Inflammatory macrophage treated with lipopolysaccharide for 1 hour (primary cell): ENCODE measurements around the gene THADA.
A peak's percentile ranks its signal among the peaks of the same experiment; 100 is the strongest.

Experiments
- DNase-seq, 2 donors: peaks; one replicate each; pipeline ENCODE4 v3.0.0-alpha.2; 2020 to 2022

THADA gene

DNA sequence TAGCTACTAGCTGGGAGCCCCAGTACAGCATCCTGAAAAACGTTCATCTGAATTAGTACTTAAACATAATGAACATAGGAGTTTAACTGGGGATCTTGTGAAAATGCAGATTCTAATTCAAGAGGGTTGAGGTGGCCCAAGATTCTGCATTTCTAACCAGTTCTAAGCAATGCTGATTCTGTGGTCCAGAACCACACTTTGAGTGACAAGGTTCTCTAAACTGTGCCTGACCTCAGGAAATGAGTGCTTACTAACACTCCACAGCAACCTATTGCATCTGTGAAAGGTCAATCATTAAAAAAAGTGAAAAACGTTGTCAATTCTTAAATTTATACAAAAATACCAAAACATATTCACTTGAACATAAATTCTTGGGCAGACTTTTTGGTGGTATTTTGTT lies 212.3 kb downstream of the THADA start:
- DNase-seq: no peak

DNA sequence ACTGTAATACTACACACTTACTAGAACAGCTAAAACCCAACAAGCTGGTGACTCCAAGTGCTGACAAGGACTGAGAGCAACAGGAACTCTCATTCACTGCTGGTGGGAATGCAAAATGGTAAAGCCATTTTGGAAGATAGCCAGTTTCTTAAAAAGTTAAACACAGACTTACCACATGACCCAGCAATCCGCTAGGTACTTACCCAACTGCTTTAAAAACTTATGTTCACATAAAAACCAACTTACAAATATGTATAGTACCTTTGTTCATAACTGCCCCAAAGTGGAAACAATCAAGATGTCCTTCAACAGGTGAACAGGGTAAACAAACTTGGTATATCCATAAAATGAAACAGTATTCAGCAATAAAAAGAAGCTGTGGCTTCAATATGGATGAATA lies 216.3 kb downstream of the THADA start:
- no peak for DNase-seq

DNA sequence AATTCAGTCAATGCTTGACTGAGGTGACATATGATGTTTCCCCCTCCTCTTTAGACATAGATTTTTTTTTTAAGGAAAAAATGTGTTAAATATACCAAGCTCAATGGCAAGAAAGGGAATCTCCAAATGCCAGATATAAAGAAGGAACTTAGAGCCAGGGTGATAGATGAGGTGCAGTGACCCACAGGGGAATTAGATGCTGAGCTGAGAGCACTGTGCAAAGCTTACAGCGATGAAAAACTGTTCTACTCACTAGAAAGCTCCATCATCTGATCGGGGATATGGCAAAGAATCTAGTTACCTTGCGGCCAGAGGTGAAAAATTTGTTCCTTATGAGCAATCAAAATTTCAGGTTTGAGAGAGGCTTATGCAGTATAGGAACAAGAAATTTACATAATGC lies 218.5 kb downstream of the THADA start:
- no peak for DNase-seq

DNA sequence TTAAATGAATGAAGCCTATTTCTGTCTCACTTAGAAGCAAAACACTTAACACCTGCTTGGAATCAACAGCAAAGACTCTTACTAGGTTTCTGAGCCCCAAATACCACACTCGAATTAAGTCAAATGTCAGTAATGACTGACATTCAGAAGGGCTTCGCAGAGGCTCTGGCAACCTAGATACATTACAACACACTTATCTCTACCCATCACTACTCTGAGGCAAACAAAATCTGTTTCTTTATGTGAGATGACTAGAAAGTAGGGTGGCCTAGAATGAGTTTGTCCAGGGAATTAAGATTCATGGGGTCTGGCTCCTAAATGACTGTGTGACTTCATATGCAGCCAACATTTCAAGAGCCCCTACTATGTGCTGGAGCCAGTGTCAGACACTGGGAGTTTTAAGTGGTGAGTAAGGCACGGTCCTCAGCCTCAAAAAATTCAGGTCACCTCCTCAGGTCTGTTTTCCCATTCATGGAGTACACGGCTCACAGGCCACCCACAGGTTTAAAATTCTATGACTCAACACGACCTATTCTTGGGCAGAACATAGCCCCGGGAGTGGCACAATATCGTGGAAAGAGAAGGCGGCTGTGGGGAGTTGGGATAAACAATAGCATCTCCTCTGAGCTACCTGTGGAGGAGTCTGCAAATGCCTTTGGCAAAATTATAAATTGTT lies 219.2 kb downstream of the THADA start:
- no peak for DNase-seq

DNA sequence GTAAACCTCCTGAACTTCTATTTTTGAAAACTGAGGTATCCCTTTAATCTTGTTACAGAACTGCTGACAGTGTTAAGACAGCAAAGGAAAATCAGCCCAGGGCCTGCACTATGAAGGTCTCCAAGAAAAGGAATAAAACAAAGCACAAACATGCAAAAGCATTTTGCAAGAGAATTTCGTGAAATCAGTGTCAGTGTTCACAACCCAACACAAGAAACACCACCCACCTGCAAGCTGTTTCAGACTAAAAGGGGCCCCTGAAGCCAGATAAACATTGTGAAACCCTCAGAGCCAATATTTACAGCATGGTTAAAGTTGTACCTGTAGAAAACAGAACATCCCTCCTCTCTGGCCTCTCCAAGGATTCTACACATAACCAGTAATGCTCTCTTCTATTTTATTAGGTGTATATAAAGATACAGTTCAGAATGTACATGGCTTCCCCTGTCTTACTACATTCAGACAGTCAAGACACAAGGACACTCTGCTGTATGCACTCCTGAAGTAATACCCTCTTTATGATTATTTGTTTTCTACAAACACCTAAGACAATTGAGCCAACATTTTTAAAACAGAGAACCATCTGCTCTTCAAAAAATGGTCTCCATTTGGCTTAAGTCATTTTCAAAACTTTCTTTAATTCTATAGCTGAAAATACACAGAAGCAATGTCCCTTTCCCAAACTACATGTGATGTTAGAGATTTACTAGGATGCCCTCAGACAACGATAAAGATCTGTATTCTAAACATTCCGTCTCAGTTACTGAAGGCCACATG lies 219.9 kb downstream of the THADA start:
- DNase-seq: no peak

DNA sequence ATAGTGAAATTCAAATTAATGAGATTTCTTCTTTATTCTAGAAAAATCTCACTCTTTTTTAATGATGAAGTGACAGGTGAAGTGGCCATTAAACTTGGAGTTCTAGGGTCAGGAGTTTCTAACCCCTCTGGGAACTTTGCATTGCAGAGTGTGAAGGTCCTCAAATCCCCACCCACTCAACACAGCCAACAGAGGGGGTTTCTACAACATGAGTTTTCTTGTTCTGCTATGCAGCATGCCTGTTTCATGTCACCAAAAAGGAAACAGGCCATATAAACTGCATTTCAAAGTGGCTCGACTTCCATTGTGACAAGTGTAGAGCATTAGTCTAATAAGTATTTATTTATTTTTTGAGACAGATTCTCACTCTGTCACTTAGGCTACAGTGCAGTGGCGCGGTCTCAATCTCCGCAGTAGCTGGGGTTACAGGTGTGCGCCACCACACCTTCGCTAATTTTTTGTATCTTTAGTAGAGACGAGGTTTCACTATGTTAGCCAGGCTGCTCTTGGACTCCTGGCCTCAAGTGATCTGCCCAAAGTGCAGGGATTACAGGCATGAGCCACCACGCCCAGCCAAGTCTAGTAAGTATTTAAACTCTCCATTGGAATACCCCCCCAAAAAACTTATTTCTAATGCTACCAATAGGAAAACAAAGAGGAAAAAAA lies 223.3 kb downstream of the THADA start:
- DNase-seq: no peak

DNA sequence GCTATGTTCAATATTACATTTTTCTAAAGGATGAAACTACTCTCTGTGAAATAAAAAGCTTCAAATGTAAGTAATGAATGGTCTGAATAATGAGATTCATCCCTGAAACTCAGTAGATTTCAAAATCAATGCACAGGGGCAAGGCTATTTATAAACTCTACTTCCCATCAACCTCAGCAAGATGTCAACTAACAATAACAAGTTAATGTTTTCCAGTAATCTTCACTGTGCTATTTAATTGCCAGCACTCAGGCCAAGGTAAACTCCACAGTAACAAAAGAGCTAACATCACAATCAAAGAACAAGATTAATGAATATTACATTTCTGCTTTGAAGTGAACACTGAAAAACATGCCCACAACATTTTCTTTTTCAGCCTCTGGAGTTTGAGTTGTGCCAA lies 225.1 kb downstream of the THADA start:
- DNase-seq: no peak

DNA sequence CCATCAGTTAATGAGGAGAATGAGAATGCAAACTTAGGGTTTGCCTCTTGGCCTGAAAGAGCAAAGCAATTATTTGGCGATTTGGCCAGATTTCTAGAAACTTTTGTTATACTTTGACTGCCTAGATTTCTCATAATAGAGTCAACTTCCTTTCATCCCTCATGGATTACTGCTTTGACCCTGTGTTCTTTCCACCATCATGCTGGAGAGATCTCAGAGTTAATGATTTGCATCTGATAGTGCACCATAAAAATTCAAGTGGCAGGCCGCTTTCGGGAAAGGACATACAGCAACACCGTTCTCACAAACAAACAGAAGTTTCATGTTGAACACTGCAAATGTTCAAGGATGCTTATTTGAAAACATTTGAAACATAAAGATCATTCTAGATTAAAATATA lies 225.7 kb downstream of the THADA start:
- no peak for DNase-seq

DNA sequence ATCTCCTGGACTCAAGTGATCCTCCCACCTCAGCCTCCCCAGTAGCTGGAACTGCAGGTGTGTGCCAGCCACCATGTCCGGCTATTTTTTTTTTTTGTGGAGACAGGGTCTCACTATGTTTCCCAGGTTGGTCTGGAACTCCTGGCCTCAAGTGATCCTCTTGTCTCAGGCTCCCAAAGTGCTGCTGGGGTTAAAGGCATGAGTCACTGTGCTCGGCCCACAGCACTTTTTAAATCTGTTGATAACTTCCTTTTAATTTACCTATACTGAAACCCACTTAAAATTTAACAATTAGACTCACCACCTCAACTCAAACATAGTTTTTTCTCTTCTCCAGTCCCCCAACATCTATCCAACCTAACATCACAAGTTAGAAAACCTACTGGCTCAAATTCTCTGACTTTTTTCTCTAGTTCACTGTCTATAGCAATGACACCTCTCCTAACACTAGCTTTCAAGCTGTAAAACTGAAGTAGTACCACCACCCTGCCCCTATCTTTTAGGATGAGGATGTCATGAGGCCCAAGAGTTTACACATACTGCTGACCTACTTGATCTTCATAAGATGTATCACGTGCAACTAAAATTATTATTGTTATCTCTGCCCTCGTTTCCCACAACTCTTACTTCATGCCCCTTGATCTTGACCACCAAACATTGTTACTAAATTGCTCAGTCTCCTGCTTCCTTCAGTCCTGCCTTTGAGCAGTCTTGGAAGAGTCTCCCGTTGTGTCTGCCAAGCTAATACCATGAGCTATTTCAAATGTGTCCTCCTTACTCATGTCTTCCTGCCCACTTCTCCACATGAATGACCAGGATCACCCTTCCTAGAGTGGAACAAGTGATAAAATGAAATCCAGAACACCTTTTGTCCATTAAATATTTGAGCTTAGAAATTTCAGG lies 227.1 kb downstream of the THADA start:
- no peak for DNase-seq

DNA sequence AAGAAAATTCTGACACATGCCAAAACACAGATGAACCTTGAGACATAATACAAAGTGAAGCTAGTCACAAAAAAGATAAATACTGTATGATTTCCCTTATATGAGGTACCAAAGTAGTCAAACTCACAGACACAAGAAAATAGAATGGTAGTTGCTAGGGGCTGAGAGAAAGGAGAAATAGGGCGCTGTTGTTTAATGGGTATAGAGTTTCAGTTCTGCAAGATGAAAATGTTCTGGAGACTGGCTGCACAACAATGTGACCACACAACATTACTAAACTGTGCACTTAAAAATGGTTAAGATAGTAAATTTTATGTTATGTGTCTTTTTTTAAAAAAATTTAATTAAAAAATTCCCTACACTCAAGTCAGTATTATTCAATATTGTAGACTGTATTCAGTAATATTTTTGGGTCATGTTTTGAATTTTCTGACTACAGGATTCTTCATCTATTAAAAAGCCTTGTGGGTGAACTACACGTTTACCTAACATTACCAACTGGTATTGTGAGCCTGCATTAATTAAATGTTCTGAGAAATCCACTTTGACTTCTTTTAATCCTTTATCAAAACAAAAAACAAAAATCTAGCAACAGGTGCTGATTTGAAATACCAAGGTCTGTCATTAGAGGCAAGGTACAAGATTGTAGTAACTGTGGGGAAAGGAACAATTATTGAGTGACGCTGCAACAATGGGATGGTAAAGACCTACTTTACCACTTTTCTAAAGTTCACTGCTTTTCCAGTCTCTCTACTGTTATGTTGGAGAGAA lies 228.6 kb downstream of the THADA start:
- DNase-seq: peak; percentile 16 to 33

DNA sequence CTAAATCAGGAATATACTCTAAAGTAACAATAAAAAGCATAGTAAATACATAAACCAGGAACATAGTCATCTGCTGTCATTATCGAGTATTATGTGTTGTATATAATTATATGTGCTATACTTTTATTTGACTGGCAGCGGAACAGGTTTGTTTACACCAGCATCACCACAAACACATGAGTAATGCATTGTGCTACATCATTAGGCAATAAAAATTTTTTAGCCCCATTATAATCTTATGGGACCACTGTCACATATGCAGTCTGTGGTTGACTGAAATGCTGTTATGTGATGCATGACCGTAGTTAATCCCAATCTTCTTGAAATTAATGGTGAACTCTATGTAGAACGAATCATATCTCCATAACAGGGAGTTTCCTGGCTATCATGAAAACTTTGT lies 232.7 kb downstream of the THADA start:
- DNase-seq: no peak

DNA sequence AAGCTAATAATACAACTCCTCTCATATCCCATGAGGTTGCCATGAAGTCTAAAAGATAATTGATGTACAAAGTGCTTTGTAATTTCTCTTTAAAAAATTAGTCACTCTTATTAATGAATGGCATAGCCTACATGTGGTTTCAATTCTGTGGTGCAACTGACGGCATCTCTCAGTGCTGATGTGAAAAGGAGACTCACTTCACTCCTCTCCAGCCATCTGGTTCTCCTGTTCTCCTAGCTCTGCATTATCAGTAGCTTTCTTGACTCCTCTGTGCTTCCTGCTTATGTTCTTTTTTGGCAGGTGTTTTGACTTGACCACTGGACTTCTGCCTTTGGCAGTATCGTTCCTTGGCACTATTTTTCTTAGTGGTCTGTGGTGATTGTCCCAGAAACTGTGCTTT lies 234.6 kb downstream of the THADA start:
- no peak for DNase-seq

DNA sequence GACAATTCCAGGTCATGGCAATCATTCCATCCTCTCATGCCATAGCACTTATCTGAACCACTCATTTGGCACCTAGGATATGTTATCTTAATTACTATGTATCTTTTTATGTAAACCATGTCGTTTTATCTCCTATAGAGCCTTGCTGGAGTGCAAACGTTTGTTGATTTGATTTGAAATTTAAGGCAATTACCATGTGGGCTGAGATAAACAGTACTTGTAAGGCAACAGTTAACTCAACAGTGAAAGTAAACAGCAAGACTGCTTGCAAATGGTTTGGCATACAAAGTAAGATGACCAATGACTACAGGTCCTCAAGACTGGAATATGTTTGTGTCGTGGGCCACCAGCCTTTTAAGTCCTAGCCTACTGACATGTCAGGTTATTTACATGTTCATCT lies 235.7 kb downstream of the THADA start:
- DNase-seq: no peak

DNA sequence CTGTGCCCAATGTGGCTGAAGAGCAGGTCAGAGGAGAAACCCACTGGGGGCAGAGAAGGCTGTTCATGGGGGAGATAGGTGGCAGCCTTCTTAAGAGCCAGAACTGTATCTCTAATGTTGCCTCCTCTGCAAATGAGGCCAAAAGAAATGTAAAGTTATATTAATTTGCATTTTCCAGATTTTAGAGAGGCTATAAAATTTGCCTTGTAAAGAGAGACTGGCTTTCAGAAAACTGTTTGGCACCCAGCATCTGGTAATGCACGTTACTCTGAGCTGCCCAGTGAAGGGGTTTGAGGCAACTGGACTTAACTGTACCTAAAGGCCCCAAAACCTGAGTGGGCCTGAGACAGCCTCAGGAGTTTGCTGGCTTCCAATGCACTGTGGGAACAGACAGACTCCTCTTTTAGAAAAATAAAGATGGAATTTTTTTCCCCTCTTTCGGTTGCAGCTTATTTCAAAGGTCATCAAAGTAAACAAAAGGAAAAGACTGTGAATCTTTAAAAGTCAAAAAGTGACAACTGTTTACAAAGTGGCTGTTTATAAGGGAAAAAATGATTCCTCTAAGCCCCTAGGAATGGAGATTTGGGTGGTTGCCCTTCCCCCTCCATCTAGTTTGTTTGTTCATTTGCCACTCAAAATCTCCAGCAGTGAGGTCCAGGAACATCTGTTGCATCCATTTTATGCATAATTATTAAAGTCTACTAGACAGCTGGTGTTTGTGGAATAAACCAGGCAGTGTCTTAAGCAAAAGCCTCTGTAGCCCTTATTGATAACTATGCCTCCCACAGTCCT lies 237.2 kb downstream of the THADA start:
- no peak for DNase-seq

DNA sequence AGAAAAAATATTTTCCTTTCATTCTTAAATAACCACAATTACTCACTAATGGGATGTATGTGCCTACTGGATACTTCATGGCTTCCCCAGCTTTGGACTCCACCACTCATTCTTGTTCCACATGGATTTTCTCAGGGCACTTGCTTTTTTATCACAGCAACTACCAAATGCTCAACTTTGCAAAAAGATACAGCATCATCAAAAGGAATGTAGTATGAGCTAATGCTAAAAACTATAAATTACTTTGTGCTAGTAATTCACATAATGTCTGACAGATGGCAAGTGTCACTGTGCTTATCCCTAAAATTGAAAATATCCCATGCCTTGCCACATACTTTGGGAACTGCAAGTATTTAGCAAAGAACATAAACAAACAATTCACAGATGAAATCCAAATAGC lies 239.1 kb downstream of the THADA start:
- DNase-seq: no peak

DNA sequence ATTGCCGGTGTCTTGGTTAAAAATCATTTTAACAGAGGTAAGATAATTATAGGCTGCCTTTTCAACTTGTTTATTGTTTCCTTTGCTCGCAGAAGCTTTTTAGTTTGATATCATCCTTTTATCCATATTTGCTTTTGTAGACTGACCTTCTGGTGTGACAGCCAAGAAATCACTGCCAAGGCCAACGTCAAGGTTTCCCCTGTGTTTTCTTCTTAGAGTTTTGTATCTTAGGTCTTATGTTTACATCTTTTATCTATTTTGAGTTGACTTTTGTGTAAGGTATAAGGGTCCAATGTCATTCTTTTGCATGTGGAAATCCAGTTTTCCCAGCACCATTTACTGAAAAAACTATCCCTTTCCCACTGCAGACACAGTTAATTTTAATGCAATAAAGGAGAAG lies 240.4 kb downstream of the THADA start:
- DNase-seq: no peak

DNA sequence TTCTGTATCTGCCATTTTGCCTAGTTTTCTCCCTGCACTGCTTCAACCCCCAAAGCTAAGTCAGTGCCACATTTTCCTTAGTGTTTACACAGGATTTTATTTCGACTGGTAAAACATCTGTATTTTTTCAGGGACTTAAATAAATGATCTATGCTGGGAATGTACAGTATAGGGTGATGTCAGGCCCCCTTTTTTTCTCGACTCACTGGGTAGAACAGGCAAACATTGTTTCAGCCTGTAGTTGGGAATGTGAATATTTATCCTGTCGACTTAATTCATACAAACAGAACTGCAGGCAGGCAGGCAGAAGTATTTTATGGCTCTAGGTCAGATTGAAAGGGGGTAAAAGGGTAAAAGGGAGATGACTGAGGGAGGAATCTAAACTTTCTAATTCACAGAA lies 245.9 kb downstream of the THADA start:
- DNase-seq: no peak

DNA sequence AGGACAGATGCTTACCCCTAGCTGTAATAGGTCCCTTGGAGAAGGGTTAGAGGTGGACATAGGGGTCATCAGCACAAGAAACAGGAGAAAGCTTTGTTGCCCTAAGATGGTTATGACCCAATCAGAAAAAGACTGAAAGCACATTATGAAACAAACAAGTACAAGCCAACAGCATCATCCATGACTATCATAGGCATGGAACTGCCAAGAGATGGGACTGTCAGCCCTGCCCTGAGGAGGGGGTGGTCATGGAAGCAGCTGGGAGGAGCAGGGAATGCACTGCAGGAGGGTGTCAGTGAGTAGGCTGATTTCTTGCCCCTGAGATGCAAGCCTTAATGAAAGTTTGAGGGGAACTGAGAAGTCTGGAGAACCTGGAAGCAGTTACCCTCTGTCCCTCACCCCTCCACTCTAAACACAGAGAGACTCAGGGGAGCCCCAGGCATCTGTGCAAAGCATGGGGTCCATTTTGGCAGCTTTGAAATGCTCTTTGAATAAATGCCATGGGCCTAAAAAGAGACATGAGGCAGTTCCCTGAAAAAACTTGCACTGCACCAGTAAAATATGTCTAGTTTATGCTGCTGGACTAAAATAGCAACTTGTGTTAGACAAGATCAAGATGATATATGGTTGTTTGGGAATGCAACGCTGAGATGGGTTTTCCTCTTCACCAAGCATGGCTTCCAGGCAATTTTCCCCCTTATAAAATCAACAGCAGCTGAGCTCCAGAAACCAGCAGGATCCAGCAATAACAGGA lies 246.8 kb downstream of the THADA start:
- DNase-seq: no peak

DNA sequence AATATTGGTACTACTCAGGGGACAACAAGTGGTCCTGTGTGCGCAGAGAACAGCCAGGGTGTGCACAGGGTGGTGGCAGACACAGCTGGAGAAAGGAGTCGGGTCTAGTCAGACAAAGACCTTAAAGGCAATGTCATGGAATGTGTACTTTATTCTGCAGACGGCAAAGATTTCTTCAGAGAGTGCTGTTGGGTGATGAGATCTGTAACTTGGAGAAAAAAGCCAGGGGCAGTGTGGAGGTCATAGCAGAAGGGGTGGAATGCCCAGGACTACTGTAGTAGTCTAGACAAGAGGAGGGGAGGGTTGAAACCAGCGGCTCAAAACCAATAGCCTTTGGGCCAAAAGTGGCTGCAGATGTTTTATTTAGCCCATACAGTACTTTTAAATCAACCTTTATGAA lies 248.1 kb downstream of the THADA start:
- DNase-seq: no peak
